Parathyroid adenoma (tissue), 2 donors: ENCODE measurements around the gene DUS1L.

Experiments used
- H2AFZ ChIP-seq: fragments of 300-600 bp; sonication (generic); one replicate; pipeline ENCODE4 v1.7.0; 2017; ENCODE audit warnings: antibody characterized with exemption, mild to moderate bottlenecking
- H3K27ac ChIP-seq: fragments of 300-600 bp; sonication (generic); one replicate; pipeline ENCODE4 v1.7.0; 2017
- H3K27me3 ChIP-seq: fragments of 300-600 bp; sonication (generic); one replicate; pipeline ENCODE4 v1.7.0; 2017; ENCODE audit warnings: low read length; ENCODE audit not compliant: control insufficient read depth, insufficient read depth
- H3K36me3 ChIP-seq: fragments of 300-600 bp; sonication (generic); one replicate; pipeline ENCODE4 v1.7.0; 2017; ENCODE audit warnings: low read length; ENCODE audit not compliant: control insufficient read depth, insufficient read depth
- H3K4me1 ChIP-seq: fragments of 300-600 bp; sonication (generic); one replicate; pipeline ENCODE4 v1.7.0; 2017; ENCODE audit warnings: control low read depth
- H3K4me2 ChIP-seq: fragments of 300-600 bp; sonication (generic); one replicate; pipeline ENCODE4 v1.7.0; 2017; ENCODE audit warnings: low read length
- H3K4me3 ChIP-seq: fragments of 300-600 bp; sonication (generic); one replicate; pipeline ENCODE4 v1.7.0; 2017; ENCODE audit warnings: low read depth, low read length
- H3K79me2 ChIP-seq: fragments of 300-600 bp; sonication (generic); one replicate; pipeline ENCODE4 v1.7.0; 2017; ENCODE audit warnings: control low read depth
- H3K9ac ChIP-seq: fragments of 300-600 bp; sonication (generic); one replicate; pipeline ENCODE4 v1.7.0; 2017; ENCODE audit warnings: mild to moderate bottlenecking
- H3K9me3 ChIP-seq: fragments of 300-600 bp; sonication (generic); one replicate; pipeline ENCODE4 v1.7.0; 2017; ENCODE audit warnings: low read length; ENCODE audit not compliant: control insufficient read depth
- TF ChIP-seq, protein P1 (sequence below): fragments of 300-600 bp; sonication (generic); IDR thresholded peaks from one replicate; pipeline ENCODE4 v1.7.0; 2017; ENCODE audit warnings: antibody characterized with exemption, mild to moderate bottlenecking
- donor health status: primary hyperparathyroidism.

Gene DUS1L

DNA sequence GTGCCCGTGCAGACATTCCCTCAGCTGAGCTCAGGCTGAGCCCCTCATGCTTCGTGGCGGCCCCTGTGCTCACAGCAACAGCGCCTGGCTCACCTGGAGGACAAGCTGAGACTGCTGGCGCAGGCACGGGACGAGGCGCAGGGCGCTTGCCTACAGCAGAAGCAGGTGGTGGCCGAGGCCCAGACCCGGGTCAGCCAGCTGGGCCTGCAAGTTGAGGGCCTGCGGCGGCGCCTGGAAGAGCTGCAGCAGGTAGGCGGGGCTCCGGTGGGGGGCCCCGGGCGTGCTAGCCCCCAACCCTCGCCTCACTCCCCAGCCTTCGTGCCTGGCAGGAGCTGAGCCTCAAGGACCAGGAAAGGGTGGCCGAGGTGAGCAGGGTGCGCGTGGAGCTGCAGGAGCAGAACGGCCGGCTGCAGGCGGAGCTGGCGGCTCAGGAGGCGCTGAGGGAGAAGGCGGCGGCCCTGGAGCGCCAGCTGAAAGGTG is 35.6 kb downstream of the DUS1L start:
- H3K4me3 ChIP-seq: no peak overlapping the region
- H3K79me2 ChIP-seq: no peaks in the 10 kb centered on the region
- no peaks in the 10 kb centered on the region for H3K36me3 ChIP-seq
- H2AFZ ChIP-seq: peak overlapping the region; percentile 92
- no peak overlapping the region for H3K9ac ChIP-seq
- H3K27me3 ChIP-seq: no peaks in the 10 kb centered on the region
- H3K4me1 ChIP-seq: peaks cover 6% of the 10 kb centered on the region
- no peaks in the 10 kb centered on the region for H3K9me3 ChIP-seq
- no peak overlapping the region for H3K27ac ChIP-seq
- H3K4me2 ChIP-seq: peak overlapping the region; percentile 26
- TF ChIP-seq, protein P1, sequence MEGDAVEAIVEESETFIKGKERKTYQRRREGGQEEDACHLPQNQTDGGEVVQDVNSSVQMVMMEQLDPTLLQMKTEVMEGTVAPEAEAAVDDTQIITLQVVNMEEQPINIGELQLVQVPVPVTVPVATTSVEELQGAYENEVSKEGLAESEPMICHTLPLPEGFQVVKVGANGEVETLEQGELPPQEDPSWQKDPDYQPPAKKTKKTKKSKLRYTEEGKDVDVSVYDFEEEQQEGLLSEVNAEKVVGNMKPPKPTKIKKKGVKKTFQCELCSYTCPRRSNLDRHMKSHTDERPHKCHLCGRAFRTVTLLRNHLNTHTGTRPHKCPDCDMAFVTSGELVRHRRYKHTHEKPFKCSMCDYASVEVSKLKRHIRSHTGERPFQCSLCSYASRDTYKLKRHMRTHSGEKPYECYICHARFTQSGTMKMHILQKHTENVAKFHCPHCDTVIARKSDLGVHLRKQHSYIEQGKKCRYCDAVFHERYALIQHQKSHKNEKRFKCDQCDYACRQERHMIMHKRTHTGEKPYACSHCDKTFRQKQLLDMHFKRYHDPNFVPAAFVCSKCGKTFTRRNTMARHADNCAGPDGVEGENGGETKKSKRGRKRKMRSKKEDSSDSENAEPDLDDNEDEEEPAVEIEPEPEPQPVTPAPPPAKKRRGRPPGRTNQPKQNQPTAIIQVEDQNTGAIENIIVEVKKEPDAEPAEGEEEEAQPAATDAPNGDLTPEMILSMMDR: no peak

DNA sequence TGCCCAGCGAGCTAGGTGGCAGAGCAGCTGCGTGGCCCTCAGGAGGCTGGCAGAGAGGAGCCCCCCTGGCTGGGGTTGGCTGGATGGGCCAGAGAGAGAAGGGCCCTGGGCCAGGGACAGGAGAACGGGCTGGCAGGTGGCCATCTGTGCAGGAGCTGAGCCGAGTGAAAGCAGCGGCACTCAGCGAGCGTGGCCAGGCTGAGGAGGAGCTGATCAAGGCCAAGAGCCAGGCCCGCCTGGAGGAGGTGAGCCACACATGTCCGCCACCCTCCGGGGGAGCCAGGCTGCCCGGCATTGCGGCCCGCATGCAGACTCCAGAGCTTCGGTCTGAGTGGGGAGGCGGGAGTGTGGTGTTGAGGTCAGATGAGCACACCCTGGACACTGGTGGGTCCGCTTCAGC is 36.2 kb downstream of the DUS1L start:
- no peak overlapping the region for H3K9ac ChIP-seq
- no peak overlapping the region for H2AFZ ChIP-seq
- H3K27ac ChIP-seq: no peak overlapping the region
- H3K36me3 ChIP-seq: no peaks in the 10 kb centered on the region
- peaks cover 1% of the 10 kb centered on the region for H3K79me2 ChIP-seq
- peaks cover 7% of the 10 kb centered on the region for H3K4me1 ChIP-seq
- H3K4me3 ChIP-seq: no peak overlapping the region
- no peaks in the 10 kb centered on the region for H3K9me3 ChIP-seq
- H3K27me3 ChIP-seq: no peaks in the 10 kb centered on the region
- H3K4me2 ChIP-seq: no peak overlapping the region
- TF ChIP-seq, protein P1: no peak

DNA sequence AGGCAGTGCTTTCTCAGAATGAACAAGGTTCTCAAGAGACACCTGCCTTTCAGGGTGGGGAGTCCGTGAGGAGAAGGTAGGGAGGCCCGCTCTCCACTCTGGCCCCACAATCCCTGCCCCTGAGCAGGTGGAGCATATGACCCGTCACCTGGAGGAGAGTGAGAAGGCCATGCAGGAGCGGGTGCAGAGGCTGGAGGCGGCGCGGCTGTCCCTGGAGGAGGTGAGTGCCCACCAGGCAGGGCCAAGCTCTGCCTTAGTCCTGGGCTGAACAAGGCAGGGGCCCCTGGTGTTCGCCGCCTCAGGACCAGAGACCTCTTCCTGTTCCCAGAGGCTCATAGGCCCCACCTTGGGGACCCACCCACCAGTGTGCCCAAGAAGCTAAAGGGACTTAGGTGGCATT is 36.6 kb downstream of the DUS1L start:
- no peak overlapping the region for H2AFZ ChIP-seq
- H3K9me3 ChIP-seq: no peaks in the 10 kb centered on the region
- H3K4me1 ChIP-seq: peaks cover 11% of the 10 kb centered on the region
- H3K4me3 ChIP-seq: no peak overlapping the region
- no peak overlapping the region for H3K9ac ChIP-seq
- no peaks in the 10 kb centered on the region for H3K27me3 ChIP-seq
- no peak overlapping the region for H3K4me2 ChIP-seq
- peaks cover 2% of the 10 kb centered on the region for H3K79me2 ChIP-seq
- no peaks in the 10 kb centered on the region for H3K36me3 ChIP-seq
- no peak overlapping the region for H3K27ac ChIP-seq
- TF ChIP-seq, protein P1: no peak

DNA sequence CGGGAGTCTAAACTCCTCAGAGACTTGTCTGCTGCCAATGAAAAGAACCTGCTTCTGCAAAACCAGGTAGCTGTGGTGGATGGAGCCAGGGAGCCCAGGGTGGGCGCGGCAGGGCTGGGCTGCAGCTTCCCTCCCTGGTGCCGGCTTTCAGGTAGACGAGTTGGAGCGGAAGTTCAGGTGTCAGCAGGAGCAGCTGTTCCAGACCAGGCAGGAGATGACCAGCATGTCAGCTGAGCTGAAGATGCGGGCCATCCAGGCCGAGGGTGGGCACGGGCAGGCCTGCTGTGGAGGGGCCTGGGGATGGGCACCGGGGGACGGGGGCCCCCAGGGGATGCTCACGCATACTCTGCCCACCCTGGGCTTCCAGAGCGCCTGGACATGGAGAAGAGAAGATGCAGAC is 37.4 kb downstream of the DUS1L start:
- Histone ChIP-seq H2AFZ (no peak overlapping the region), H3K27me3 (no peaks in the 10 kb centered on the region), H3K27ac (no peak overlapping the region), H3K4me2 (no peak overlapping the region), H3K79me2 (peaks cover 2% of the 10 kb centered on the region), H3K4me3 (no peak overlapping the region), H3K4me1 (peaks cover 12% of the 10 kb centered on the region), H3K9me3 (no peaks in the 10 kb centered on the region), H3K9ac (no peak overlapping the region), H3K36me3 (no peaks in the 10 kb centered on the region)
- TF ChIP-seq, protein P1: no peak

DNA sequence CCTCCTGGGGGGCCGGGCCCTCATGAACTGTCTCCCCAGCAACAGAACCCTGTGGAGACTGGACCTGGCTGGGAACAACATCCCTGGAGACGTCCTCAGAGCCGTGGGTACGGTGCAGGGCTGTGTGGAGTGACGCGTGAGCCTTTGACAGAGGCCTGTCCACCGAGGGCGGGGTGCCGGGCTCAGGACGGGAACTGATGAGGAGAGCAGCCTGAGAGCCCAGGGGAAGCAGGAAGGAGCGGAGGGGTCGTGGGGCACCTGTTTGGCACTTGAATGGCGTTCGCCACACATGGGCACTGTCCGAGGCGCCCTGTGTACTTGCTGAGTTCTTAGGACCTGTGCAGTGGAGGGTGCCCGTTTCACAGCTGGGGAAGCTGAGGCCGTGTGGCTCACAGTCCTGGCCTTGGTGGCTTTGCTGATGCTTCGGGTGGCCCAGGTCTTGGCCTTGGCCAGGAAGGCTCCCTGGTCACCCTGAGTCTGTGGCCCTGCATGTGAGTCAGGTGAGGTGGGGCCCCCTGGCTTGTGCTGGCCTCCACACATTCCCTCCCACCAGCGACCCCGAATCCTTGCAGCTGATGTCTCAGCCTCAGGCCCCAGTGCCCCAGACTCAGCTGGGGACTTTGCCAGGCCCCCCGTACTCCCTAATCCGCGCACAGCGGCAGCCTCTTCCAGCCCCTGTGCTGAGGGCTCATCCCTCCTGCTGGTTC is 40.0 kb downstream of the DUS1L start:
- no peak overlapping the region for H3K9ac ChIP-seq
- no peak overlapping the region for H3K4me2 ChIP-seq
- TF ChIP-seq, protein P1: no peak
- no peak overlapping the region for H3K4me3 ChIP-seq
- H2AFZ ChIP-seq: no peak overlapping the region
- H3K36me3 ChIP-seq: no peaks in the 10 kb centered on the region
- H3K9me3 ChIP-seq: no peaks in the 10 kb centered on the region
- peaks cover 22% of the 10 kb centered on the region for H3K4me1 ChIP-seq
- no peaks in the 10 kb centered on the region for H3K27me3 ChIP-seq
- H3K27ac ChIP-seq: no peak overlapping the region
- H3K79me2 ChIP-seq: peaks cover 2% of the 10 kb centered on the region
